A673 (cell line): ENCODE results near the gene HEXD. TPM values are rescaled to one million over a fixed set of nuclear protein-coding genes. Genes with fewer than 3 reads are reported as not detected.

Source experiments
- BruUV-seq: library from RNA; stranded (reverse); fragments of 400-500 nt; replicated peaks from 2 replicates; lab custom pipeline; 2021; lab: Mats Ljungman, UMichigan
- CTCF ChIA-PET: fragments of 300-600 bp; sonication (Branson Sonifier 250); formaldehyde crosslinking; loops from one replicate; lab custom pipeline; 2022; ENCODE audit warnings: antibody characterized with exemption; lab: Charles Lee
- POLR2A ChIA-PET: fragments of 300-600 bp; sonication (Branson Sonifier 250); formaldehyde crosslinking; loops from one replicate; lab custom pipeline; 2022; ENCODE audit warnings: antibody characterized with exemption; ENCODE audit not compliant: low non-redundant PET; lab: Charles Lee
- DNase-seq: peaks from one replicate; pipeline ENCODE4 v3.0.0-alpha.2; 2015; ENCODE audit warnings: low spot score
- H3K27ac ChIP-seq: fragments of 200-600 bp; sonication (generic); 2 replicates; pipeline ENCODE4 v1.5.1; 2016; ENCODE audit warnings: mixed run types, low read depth, mild to moderate bottlenecking, mixed read lengths, antibody characterized with exemption, low read length; ENCODE audit not compliant: poor library complexity, severe bottlenecking
- H3K27me3 ChIP-seq: fragments of 200-600 bp; sonication (generic); replicated peaks from 2 replicates; pipeline ENCODE4 v1.6.1; 2017; ENCODE audit warnings: mixed run types, low read depth, mild to moderate bottlenecking, mixed read lengths, antibody characterized with exemption, low read length; ENCODE audit not compliant: insufficient read depth, poor library complexity
- H3K36me3 ChIP-seq: fragments of 200-600 bp; sonication (generic); 2 replicates; pipeline ENCODE4 v1.6.1; 2016; ENCODE audit warnings: mixed run types, mild to moderate bottlenecking, mixed read lengths, antibody characterized with exemption, low read length; ENCODE audit not compliant: insufficient read depth, poor library complexity, severe bottlenecking
- H3K4me1 ChIP-seq: fragments of 200-600 bp; sonication (generic); 2 replicates; pipeline ENCODE4 v1.6.1; 2017; ENCODE audit warnings: mixed run types, mild to moderate bottlenecking, mixed read lengths, antibody characterized with exemption, low read length; ENCODE audit not compliant: insufficient read depth, poor library complexity, severe bottlenecking
- H3K4me3 ChIP-seq: fragments of 200-600 bp; sonication (generic); 2 replicates; pipeline ENCODE4 v1.5.1; 2016; ENCODE audit warnings: low read depth, mixed run types, mild to moderate bottlenecking, mixed read lengths, low read length; ENCODE audit not compliant: poor library complexity, severe bottlenecking
- H3K9me3 ChIP-seq: fragments of 200-600 bp; sonication (generic); 2 replicates; pipeline ENCODE4 v1.6.1; 2016; ENCODE audit warnings: mixed run types, low read depth, mild to moderate bottlenecking, mixed read lengths, antibody characterized with exemption, low read length; ENCODE audit not compliant: poor library complexity, severe bottlenecking
- EZH2 ChIP-seq: fragments of 200-600 bp; sonication (generic); IDR thresholded peaks from 2 replicates; pipeline ENCODE4 v1.6.1; 2017; ENCODE audit warnings: borderline replicate concordance, low read depth, mild to moderate bottlenecking, mixed read lengths, antibody characterized with exemption, low read length; ENCODE audit not compliant: poor library complexity, severe bottlenecking
- intact Hi-C: fragments of 100-400 bp; cut with micrococcal nuclease; formaldehyde crosslinking; loops from one replicate; pipeline ENCODE4 v1.10.0; 2022; ENCODE audit not compliant: unreplicated experiment
- total RNA-seq: library from RNA; stranded (reverse); gene quantifications from 2 replicates; pipeline ENCODE4 v1.2.3, GENCODE V29; 2021
- TF ChIP-seq, protein P1 (sequence below): fragments of 300-800, 200-600 bp; sonication (generic); conservative IDR thresholded peaks from 2 replicates; pipeline ENCODE4 v1.5.1; 2017; ENCODE audit warnings: low read depth, mild to moderate bottlenecking, antibody characterized with exemption, low read length, moderate library complexity, mixed read lengths

Gene HEXD
- total RNA-seq, 1 experiment from 2014 or later: 20.1 TPM

DNA sequence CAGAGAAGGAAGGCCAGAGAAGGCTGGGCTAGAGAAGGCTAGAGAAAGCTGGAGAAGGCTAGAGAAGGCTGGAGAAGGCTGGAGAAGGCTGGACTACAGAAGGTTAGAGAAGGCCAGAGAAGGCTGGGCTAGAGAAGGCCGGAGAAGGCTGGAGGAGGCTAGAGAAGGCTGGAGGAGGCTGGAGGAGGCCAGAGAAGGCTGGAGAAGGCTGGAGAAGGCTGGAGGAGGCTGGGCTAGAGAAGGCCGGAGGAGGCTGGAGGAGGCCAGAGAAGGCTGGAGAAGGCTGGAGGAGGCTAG lies 6.7 kb downstream of the HEXD start:
- H3K4me1 ChIP-seq: peaks cover under 1% of the 10 kb centered on the region
- ChIA-PET CTCF (interaction anchor here (0.7 to 1.0 kb wide), 3 partner anchors 9 to 357 kb away, joined by 3 to 5 read pairs (median 3); no protein-coding TSS in a partner anchor), POLR2A (no interaction called here)
- no peaks in the 10 kb centered on the region for H3K9me3 ChIP-seq
- H3K4me3 ChIP-seq: peak overlapping the region; percentile 39
- no TSS peak for BruUV-seq
- no peak overlapping the region for H3K27ac ChIP-seq
- no peaks in the 10 kb centered on the region for H3K27me3 ChIP-seq
- intact Hi-C loops: no loop called here
- no peaks in the 10 kb centered on the region for H3K36me3 ChIP-seq
- no peak for DNase-seq
- no peak for TF ChIP-seq EZH2
- TF ChIP-seq, protein P1, sequence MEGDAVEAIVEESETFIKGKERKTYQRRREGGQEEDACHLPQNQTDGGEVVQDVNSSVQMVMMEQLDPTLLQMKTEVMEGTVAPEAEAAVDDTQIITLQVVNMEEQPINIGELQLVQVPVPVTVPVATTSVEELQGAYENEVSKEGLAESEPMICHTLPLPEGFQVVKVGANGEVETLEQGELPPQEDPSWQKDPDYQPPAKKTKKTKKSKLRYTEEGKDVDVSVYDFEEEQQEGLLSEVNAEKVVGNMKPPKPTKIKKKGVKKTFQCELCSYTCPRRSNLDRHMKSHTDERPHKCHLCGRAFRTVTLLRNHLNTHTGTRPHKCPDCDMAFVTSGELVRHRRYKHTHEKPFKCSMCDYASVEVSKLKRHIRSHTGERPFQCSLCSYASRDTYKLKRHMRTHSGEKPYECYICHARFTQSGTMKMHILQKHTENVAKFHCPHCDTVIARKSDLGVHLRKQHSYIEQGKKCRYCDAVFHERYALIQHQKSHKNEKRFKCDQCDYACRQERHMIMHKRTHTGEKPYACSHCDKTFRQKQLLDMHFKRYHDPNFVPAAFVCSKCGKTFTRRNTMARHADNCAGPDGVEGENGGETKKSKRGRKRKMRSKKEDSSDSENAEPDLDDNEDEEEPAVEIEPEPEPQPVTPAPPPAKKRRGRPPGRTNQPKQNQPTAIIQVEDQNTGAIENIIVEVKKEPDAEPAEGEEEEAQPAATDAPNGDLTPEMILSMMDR: no peak; the same call in none of the 2 replicates

DNA sequence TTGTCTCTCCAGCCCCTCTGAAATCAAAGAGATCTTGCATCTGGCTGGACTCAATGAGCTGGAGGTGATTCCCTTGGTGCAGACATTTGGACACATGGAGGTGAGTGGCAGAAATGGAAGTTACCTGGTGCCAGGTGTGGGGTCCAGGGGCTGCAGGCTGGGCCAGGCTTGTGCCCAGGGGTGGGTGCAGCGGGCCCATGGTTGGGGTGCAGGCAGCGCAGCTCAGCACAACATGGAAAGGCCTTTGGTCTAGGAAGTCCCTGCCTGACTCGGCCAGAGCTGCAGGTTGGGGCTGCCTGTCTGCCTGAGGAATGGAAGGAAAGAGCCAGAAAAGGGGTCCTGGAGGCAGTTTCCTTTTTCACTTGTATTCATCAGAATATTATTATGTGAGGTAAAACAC lies 10.4 kb downstream of the HEXD start:
- Histone ChIP-seq H3K4me1 (no peaks in the 10 kb centered on the region), H3K27me3 (no peaks in the 10 kb centered on the region), H3K4me3 (no peak overlapping the region), H3K9me3 (no peaks in the 10 kb centered on the region), H3K36me3 (no peaks in the 10 kb centered on the region), H3K27ac (no peak overlapping the region)
- no peak for DNase-seq
- ChIA-PET POLR2A (no interaction called here), CTCF (no interaction called here)
- no TSS peak for BruUV-seq
- no peak for TF ChIP-seq EZH2
- TF ChIP-seq, protein P1: no peak
- intact Hi-C loops: no loop called here

DNA sequence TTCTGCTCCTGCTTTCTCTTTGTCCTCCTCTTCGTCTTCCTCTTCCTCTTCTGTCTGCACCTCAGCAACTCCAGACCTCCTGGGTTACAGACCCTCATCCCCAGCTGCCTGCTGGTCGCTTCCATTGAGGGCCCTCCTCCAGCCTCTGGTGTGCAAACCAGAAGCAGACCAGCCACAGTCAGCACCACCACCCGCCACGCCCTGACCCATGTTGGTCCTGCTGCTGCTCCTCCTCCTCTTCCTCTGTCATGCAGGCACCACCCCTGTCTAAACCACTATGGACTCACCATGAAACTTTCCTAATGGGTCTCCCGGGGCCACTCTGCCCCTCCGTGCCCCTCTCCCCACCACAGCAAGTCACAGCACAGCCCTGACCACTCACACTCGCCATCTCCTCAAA lies 11.7 kb downstream of the HEXD start:
- TF ChIP-seq EZH2: no peak
- TF ChIP-seq, protein P1: no peak
- Histone ChIP-seq H3K27me3 (no peaks in the 10 kb centered on the region), H3K27ac (no peak overlapping the region), H3K4me3 (no peak overlapping the region), H3K4me1 (no peaks in the 10 kb centered on the region), H3K9me3 (no peaks in the 10 kb centered on the region), H3K36me3 (no peaks in the 10 kb centered on the region)
- no peak for DNase-seq
- intact Hi-C loops: no loop called here
- no TSS peak for BruUV-seq
- POLR2A ChIA-PET: no interaction called here
- CTCF ChIA-PET: no interaction called here
